ENCODE data around the gene GATAD1.

DNA sequence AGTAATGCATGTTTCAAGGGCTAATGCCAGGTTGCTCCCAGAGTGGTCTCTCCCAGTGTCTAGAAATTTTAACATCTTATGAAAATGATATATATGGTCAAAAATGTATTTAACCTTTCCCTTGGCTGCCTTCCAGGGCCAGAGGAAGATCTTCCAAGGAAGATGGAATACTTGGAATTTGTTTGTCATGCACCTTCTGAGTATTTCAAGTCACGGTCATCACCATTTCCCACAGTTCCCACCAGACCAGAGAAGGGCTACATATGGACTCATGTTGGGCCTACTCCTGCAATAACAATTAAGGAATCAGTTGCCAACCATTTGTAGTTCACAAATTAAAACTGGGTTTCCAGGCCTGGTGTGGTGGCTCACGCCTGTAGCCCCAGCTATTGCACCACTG, 9.0 kb downstream of the GATAD1 start:
- TF ChIP-seq POLR2A (IDR thresholded peaks at IDR 0.05; ENCODE audit: low read length) (no peak), GATA1 (IDR thresholded peaks at IDR 0.05; ENCODE audit: low read depth, low read length) (no peak)
